G401 (cell line): ENCODE data around the gene RAB44. TPM values are rescaled to one million over a fixed set of nuclear protein-coding genes. Genes with fewer than 3 reads are reported as not detected.

Experiments
- DNase-seq: peaks from one replicate; pipeline ENCODE4 v3.0.0-alpha.2; 2015; ENCODE audit warnings: low spot score
- in situ Hi-C: cut with HindIII; loops from 2 replicates; pipeline ENCODE4 v1.10.0; 2016; ENCODE audit warnings: low sequenced_read_pairs, mixed read lengths
- total RNA-seq: library from RNA; depleted of rRNA; stranded (reverse); fragments of >200 nt; shearing (Covaris generic); gene quantifications from 2 replicates; pipeline ENCODE4 v1.2.3, GENCODE V29; 2014

RAB44 gene
- total RNA-seq, 1 experiment from 2014 or later: not detected

GRCh38 chr6:36742146-36742545 is 44.5 kb downstream of the RAB44 start:
- peak; percentile 27 for DNase-seq
- in situ Hi-C loops: no loop called here

- in situ Hi-C loops: no loop called here
- DNase-seq: no peak
Measured at GRCh38 chr6:36743032-36743431, 45.4 kb downstream of the RAB44 start.

GRCh38 chr6:36743538-36744303 is 46.1 kb downstream of the RAB44 start:
- in situ Hi-C loops: no loop called here
- DNase-seq: no peak

GRCh38 chr6:36744304-36744673 is 46.7 kb downstream of the RAB44 start:
- DNase-seq: no peak
- in situ Hi-C loops: no loop called here

- in situ Hi-C loops: no loop called here
- DNase-seq: no peak
Measured at GRCh38 chr6:36745283-36745682, 47.7 kb downstream of the RAB44 start.

GRCh38 chr6:36745836-36746235 is 48.2 kb downstream of the RAB44 start:
- DNase-seq: no peak
- in situ Hi-C loops: no loop called here

GRCh38 chr6:36746251-36746650 is 48.6 kb downstream of the RAB44 start:
- no peak for DNase-seq

GRCh38 chr6:36749829-36750489 is 52.3 kb downstream of the RAB44 start:
- in situ Hi-C loops: no loop called here
- DNase-seq: no peak

More at GRCh38 chr6:36746251-36746650, 48.6 kb downstream of the RAB44 start:
- in situ Hi-C loops: no loop called here

- in situ Hi-C loops: no loop called here
- DNase-seq: no peak
Measured at GRCh38 chr6:36751091-36751490, 53.5 kb downstream of the RAB44 start.

- in situ Hi-C loops: no loop called here
- DNase-seq: no peak
Measured at GRCh38 chr6:36751833-36752186, 54.2 kb downstream of the RAB44 start.

GRCh38 chr6:36752187-36752885 is 54.7 kb downstream of the RAB44 start:
- in situ Hi-C loops: no loop called here
- peak; percentile 28 for DNase-seq

GRCh38 chr6:36752886-36753506 is 55.4 kb downstream of the RAB44 start:
- in situ Hi-C loops: no loop called here
- no peak for DNase-seq

- DNase-seq: no peak
- in situ Hi-C loops: no loop called here
Measured at GRCh38 chr6:36753671-36754405, 56.2 kb downstream of the RAB44 start.

- in situ Hi-C loops: no loop called here
- no peak for DNase-seq
Measured at GRCh38 chr6:36754582-36755434, 57.2 kb downstream of the RAB44 start.

GRCh38 chr6:36755435-36756348 is 58.1 kb downstream of the RAB44 start:
- in situ Hi-C loops: no loop called here
- no peak for DNase-seq

- no peak for DNase-seq
- in situ Hi-C loops: no loop called here
Measured at GRCh38 chr6:36756786-36757185, 59.2 kb downstream of the RAB44 start.

- in situ Hi-C loops: no loop called here
Measured at GRCh38 chr6:36757206-36757605, 59.6 kb downstream of the RAB44 start.

More at GRCh38 chr6:36757206-36757605, 59.6 kb downstream of the RAB44 start:
- no peak for DNase-seq
